Testis (tissue), 3 donors: Measurements from ENCODE around the gene MDM1. TPM values are rescaled to one million over a fixed set of nuclear protein-coding genes. Genes with fewer than 3 reads are reported as not detected.
A peak's percentile ranks its signal among the peaks of the same experiment; 100 is the strongest.

ENCODE experiments used
- DNase-seq: peaks from one replicate; pipeline ENCODE4 v3.0.0-alpha.2; 2019
- H3K27ac ChIP-seq, 2 donors: fragments of 200-600 bp; sonication (generic); one replicate each; pipeline ENCODE4 v1.5.1; 2019
- H3K27me3 ChIP-seq: fragments of 200-600 bp; sonication (generic); one replicate; pipeline ENCODE4 v1.5.1; 2019
- H3K36me3 ChIP-seq: fragments of 200-600 bp; sonication (generic); one replicate; pipeline ENCODE4 v1.5.1; 2017; ENCODE audit warnings: low read depth; ENCODE audit errors: missing control alignments
- H3K4me1 ChIP-seq: fragments of 200-600 bp; sonication (generic); one replicate; pipeline ENCODE4 v1.5.1; 2019
- H3K4me3 ChIP-seq, 2 donors: fragments of 200-600 bp; sonication (generic); one replicate each; pipeline ENCODE4 v1.5.1; 2017 to 2019
- H3K9me3 ChIP-seq: fragments of 200-600 bp; sonication (generic); one replicate; pipeline ENCODE4 v1.5.1; 2017
- POLR2A ChIP-seq: fragments of 450-650 bp; IDR thresholded peaks from one replicate; pipeline ENCODE4 v1.6.1; 2017; ENCODE audit warnings: antibody characterized with exemption, mild to moderate bottlenecking, moderate library complexity
- WGBS, 2 donors: methylation state at CpG; one replicate each; pipeline ENCODE4 v1.1.5; 2018; 5-methylcytosine and 5-hydroxymethylcytosine counted together
- intact Hi-C: fragments of 100-400 bp; cut with DNase I; formaldehyde crosslinking; loops from one replicate; pipeline ENCODE4 v1.15.1; 2023; ENCODE audit warnings: low total_unique reads
- polyA plus RNA-seq: library from polyadenylated mRNA; stranded (reverse); fragments of 350-450 nt; fragmentation: Illumina TruSeq; extraction: RNeasy Lipid Tissue Mini Kit (QIAGEN cat#74804); gene quantifications from one replicate; pipeline ENCODE4 v1.2.3, GENCODE V29; 2014; ENCODE audit warnings: low read depth, low replicate concordance; ENCODE audit not compliant: insufficient read depth
- total RNA-seq, 2 donors: library from RNA; depleted of rRNA; stranded (reverse); fragments of >200 nt; gene quantifications; one replicate each; pipeline ENCODE4 v1.2.3, GENCODE V29; 2016
- TF ChIP-seq, protein P1 (sequence below), 3 experiments: fragments of 450-650 bp in 2 of 3; fragments of 200-600 bp in 1 of 3; sonication (generic) in 1 of 3; IDR thresholded peaks; one replicate each; pipeline ENCODE4 v1.5.1; 2016 to 2019; ENCODE audit warnings: antibody characterized with exemption in 3 of 3, mild to moderate bottlenecking in 2 of 3, moderate library complexity in 1 of 3

MDM1 gene
- total and polyA plus RNA-seq, 3 donors from 2014 or later, result 32.7 to 36.1 (median 35.3) TPM

DNA sequence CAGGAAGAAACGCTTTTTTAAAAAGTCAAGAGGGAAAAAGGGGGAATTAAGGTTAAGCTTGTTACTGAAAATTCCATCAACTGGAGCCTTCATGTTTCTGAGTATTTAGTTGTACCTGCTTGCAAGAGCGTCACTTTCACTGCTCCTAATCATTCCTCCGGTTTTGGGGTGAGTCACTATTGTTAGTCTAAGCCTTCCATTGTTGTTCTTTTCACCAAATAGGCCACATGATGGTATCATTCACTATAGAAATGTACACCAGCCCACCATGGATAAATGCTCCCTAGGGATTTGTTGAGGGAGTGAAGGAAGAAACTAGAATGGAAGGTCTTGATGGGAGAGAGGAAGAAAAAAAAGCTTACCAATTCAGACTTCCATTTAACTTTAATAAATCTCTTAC is 81.7 kb downstream of the MDM1 start:
- no peak for DNase-seq
- Histone ChIP-seq H3K27ac (no peak overlapping the region), H3K4me1 (no peaks in the 10 kb centered on the region), H3K9me3 (no peaks in the 10 kb centered on the region), H3K4me3 (no peak overlapping the region), H3K36me3 (no peaks in the 10 kb centered on the region), H3K27me3 (no peaks in the 10 kb centered on the region)
- intact Hi-C loops, result no loop called here
- TF ChIP-seq, protein P1, sequence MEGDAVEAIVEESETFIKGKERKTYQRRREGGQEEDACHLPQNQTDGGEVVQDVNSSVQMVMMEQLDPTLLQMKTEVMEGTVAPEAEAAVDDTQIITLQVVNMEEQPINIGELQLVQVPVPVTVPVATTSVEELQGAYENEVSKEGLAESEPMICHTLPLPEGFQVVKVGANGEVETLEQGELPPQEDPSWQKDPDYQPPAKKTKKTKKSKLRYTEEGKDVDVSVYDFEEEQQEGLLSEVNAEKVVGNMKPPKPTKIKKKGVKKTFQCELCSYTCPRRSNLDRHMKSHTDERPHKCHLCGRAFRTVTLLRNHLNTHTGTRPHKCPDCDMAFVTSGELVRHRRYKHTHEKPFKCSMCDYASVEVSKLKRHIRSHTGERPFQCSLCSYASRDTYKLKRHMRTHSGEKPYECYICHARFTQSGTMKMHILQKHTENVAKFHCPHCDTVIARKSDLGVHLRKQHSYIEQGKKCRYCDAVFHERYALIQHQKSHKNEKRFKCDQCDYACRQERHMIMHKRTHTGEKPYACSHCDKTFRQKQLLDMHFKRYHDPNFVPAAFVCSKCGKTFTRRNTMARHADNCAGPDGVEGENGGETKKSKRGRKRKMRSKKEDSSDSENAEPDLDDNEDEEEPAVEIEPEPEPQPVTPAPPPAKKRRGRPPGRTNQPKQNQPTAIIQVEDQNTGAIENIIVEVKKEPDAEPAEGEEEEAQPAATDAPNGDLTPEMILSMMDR (IDR thresholded peaks at IDR 0.05), result no peak
- no peak for TF ChIP-seq POLR2A
- 81 to 85% methylated on average over 3 of the region's 3 CpGs for WGBS, 2 donors

DNA sequence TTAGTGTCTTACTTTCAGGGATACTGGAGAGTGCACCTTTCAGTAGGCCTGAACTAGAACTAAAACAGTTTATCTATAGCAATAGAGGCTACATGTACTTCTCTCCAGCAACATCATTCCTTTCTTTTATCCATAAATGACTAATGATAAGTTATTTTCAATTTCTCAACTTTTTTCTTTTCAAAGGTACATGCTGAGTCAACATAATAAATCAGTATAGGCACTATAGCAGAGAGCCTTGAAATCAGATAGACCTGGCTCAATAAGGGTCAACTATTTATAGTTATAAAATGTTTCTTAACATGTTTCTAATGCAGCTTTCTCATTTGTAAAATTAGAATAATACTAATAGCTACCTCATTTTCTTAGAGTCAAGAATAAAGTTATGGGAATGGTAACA is 84.4 kb downstream of the MDM1 start:
- intact Hi-C loops, result no loop called here
- Histone ChIP-seq H3K4me3 (no peak overlapping the region), H3K27me3 (no peaks in the 10 kb centered on the region), H3K4me1 (no peaks in the 10 kb centered on the region), H3K9me3 (no peaks in the 10 kb centered on the region), H3K36me3 (no peaks in the 10 kb centered on the region), H3K27ac (no peak overlapping the region)
- TF ChIP-seq, protein P1 (IDR thresholded peaks at IDR 0.05), result no peak
- no peak for TF ChIP-seq POLR2A
- DNase-seq, result no peak

DNA sequence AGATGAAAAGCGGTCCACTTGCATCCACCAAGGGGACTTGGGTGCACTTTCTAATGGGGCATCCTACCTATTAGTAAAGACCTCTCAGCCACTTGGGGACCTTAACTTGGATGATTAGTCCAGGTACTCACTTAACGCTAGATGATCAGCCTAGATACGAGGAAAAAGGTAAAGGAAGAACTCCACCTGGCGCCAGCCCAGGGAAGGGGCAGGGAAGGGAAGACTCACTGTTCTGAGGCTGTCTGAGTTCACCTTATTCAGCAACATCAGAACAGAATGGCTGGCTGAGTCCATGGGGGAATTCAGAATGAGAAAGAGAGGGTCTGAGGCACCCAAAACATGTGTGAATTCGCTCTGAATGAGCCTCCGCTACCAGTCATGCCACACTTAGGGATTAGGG is 85.8 kb downstream of the MDM1 start:
- H3K27ac ChIP-seq, result no peak overlapping the region
- intact Hi-C loops, result no loop called here
- peaks cover 4% of the 10 kb centered on the region for H3K4me1 ChIP-seq
- 80 to 92% methylated on average over 6 of the region's 6 CpGs for WGBS, 2 donors
- H3K9me3 ChIP-seq, result no peaks in the 10 kb centered on the region
- no peak for DNase-seq
- H3K27me3 ChIP-seq, result no peaks in the 10 kb centered on the region
- H3K4me3 ChIP-seq, result no peak overlapping the region
- no peak for TF ChIP-seq POLR2A
- H3K36me3 ChIP-seq, result no peaks in the 10 kb centered on the region

DNA sequence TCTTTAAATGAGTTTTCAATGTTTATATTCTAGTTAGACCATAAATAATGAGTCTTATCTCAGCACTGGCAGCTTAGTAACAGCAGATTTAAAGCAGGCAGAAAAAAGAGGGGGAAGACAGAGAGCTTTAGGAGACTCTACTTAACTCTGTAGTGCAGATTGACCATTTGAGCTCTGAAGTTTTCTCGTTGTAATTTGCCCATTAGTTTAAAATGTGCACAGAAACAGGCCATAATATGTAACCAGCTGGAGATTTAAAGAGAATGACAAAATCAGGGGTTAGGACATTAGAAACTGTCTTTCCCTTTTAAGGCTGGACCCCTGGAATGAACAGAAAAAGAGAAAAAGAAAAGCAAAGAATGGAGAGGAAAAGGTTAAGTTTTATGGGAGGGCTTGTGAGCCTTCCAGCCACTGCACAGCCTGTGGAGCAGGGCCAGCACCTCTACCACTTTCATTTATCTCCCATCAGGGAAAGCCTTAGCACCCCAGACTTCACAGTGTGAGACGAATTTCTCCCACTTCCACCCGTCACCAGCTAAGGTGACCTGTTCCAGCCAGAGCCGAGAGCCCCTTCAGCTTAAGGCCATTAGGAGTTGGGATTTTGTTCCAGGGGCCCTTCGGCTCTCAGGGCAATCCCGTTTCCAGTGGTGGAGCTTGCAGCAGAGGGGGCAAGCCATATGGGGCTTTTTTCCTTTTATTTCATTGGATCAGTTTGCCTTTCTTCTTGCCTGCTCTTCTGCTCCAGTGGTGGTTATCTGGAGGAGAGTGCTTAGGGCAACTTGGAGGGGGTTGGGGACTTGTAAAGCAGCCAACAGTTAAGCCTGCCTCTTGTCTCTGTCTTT is 86.8 kb downstream of the MDM1 start:
- DNase-seq, result peak; percentile 19

More for the DNA sequence above, 86.8 kb downstream of the MDM1 start:
- TF ChIP-seq, protein P1 (IDR thresholded peaks at IDR 0.05), result no peak
- no peak for TF ChIP-seq POLR2A
- 33 to 64% methylated on average over 6 of the region's 6 CpGs for WGBS, 2 donors
- H3K27ac ChIP-seq, result peak overlapping the region; percentile 31 to 33
- H3K9me3 ChIP-seq, result no peaks in the 10 kb centered on the region
- H3K27me3 ChIP-seq, result no peaks in the 10 kb centered on the region
- intact Hi-C loops, result no loop called here
- no peaks in the 10 kb centered on the region for H3K36me3 ChIP-seq
- H3K4me3 ChIP-seq, result peak overlapping the region in 1 of 2 donors; percentile 24
- H3K4me1 ChIP-seq, result peaks cover 5% of the 10 kb centered on the region

Other genes starting within 250 kb of the MDM1 start
- gene IFNG, start 172.6 kb downstream of the MDM1 start, total RNA-seq, result not detected
- 0.26 TPM for gene IFNG, start 172.6 kb downstream of the MDM1 start, polyA plus RNA-seq
- not detected for gene IL26, start 106.6 kb downstream of the MDM1 start, total RNA-seq
- not detected for gene IL26, start 106.6 kb downstream of the MDM1 start, polyA plus RNA-seq
- not detected for gene IL22, start 78.8 kb downstream of the MDM1 start, total RNA-seq
- not detected for gene IL22, start 78.8 kb downstream of the MDM1 start, polyA plus RNA-seq